ENCODE measurements around the gene TMEM140. TPM values are rescaled to one million over a fixed set of nuclear protein-coding genes. Genes with fewer than 3 reads are reported as not detected.
A peak's percentile ranks its signal among the peaks of the same experiment; 100 is the strongest.
"Not testable (repeated sequence)": the region's sequence is repeated elsewhere in the genome, so short reads cannot be mapped to it uniquely, and the experiment has no call there.

TMEM140 gene
- polyA plus RNA-seq = 10 to 100 TPM; 14.5 to 47.5 (median 17.6) TPM

- H3K27ac Mint-ChIP-seq = peak within 1 kb of the TSS; percentile 96 to 99 (median 98)
- peak; percentile 70 to 76 (median 75) for DNase-seq
Measured at GRCh38 chr7:135147899-135148721, at the start of gene TMEM140. TMEM140 (plus strand) TSS chr7:135148072; CDS start chr7:135164442, 16,370 bp downstream.

GRCh38 chr7:135098391-135098790 lies 49.5 kb upstream of the TMEM140 start:
- H3K36me3 Mint-ChIP-seq = peaks cover 0 to 18% (median 7%) of the 10 kb centered on the region in 3 donors
- no peaks in the 10 kb centered on the region for H3K27me3 Mint-ChIP-seq (ENCODE audit: low read depth in 3 of 3)
- DNase-seq = no peak

More at GRCh38 chr7:135147899-135148721, at the start of gene TMEM140:
- Mint-ChIP-seq H3K4me3 (peak within 1 kb of the TSS; percentile 86 to 99 (median 93)), H3K27me3 (ENCODE audit: low read depth in 3 of 3) (peaks cover 0 to 9% (median 1%) of the 10 kb centered on the region in 3 donors), H3K9me3 (peaks cover 0 to 4% (median 0%) of the 10 kb centered on the region in 6 donors), H3K36me3 (peaks cover 12 to 15% (median 12%) of the 10 kb centered on the region in 3 donors), H3K4me1 (peaks cover 70 to 76% of the 10 kb centered on the region in 2 donors)

DNA sequence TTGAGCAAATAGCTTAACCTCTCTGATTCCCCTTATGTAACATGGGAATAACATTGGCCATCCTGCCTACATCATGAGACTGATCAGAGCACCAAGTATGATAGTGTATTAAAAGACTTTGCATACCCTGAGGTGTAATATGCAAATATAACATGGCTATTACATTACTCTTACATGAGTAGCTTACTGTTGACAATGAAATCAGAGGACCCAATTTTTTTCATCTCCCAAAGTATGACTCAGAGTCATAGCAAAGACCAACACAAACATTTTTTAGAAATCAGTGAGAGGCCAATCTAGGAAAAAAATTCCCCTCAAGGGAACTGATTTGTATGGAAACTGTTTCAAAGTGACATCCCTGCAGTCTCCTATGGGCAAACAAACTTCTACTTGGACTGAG lies 47.0 kb upstream of the TMEM140 start:
- Mint-ChIP-seq H3K4me1 (no peaks in the 10 kb centered on the region), H3K36me3 (peaks cover 0 to 8% (median 0%) of the 10 kb centered on the region in 3 donors), H3K4me3 (no peak overlapping the region), H3K9me3 (peaks cover 0 to 11% (median under 1%) of the 10 kb centered on the region in 6 donors), H3K27ac (no peak overlapping the region), H3K27me3 (ENCODE audit: low read depth in 3 of 3) (no peaks in the 10 kb centered on the region)
- DNase-seq = no peak

More at GRCh38 chr7:135098391-135098790, 49.5 kb upstream of the TMEM140 start:
- Mint-ChIP-seq H3K4me1 (no peaks in the 10 kb centered on the region), H3K4me3 (no peak overlapping the region), H3K9me3 (no peaks in the 10 kb centered on the region), H3K27ac (no peak overlapping the region)

DNA sequence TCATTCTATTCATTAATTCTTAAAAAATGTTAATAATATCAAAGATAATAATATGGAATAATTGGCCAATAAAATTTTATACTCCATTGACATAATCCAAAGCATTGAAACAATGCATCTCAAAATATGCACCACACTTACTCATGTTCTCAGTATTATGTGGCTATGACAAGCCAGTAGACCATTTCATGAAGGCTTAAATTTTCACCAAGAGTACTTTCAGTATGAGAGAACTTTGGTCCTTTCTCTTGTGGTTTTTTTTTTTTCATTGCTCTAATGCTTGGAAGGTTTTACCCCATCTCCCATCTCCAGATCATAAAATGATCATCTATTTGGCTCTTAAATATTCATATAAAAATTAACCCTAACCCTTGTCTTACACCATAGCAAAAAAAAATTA lies 45.5 kb upstream of the TMEM140 start:
- Mint-ChIP-seq H3K4me3 (no peak overlapping the region), H3K4me1 (no peaks in the 10 kb centered on the region), H3K27me3 (ENCODE audit: low read depth in 3 of 3) (no peaks in the 10 kb centered on the region), H3K27ac (no peak overlapping the region), H3K9me3 (peaks cover 0 to 16% (median under 1%) of the 10 kb centered on the region in 6 donors), H3K36me3 (peaks cover 5 to 16% (median 9%) of the 10 kb centered on the region in 3 donors)
- DNase-seq = no peak

DNA sequence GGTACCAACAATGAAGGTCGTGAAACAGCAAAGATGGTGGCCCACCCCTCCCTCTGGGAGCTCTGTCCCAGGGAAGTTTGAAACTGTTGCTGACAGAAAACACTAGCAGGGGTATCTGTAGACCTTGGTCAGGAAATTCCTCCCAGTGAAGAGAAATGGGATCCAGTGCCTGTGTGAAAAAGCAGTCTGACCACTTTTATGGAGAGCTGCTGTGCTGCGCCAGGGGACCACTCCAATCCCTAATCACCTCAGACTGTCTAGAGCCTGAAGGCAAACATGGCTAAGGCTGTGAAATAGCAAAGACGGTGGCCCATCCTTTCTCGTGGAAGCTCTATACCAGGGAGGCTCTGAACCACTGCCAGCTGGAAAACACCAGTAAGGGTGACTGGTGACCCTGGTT lies 38.3 kb upstream of the TMEM140 start:
- no peak overlapping the region for H3K4me3 Mint-ChIP-seq
- no peaks in the 10 kb centered on the region for H3K4me1 Mint-ChIP-seq
- H3K27me3 Mint-ChIP-seq (ENCODE audit: low read depth in 3 of 3) = peaks cover 0 to 4% (median 2%) of the 10 kb centered on the region in 3 donors
- H3K27ac Mint-ChIP-seq = no peak overlapping the region
- DNase-seq = no peak
- peaks cover 16 to 30% (median 28%) of the 10 kb centered on the region in 3 donors for H3K36me3 Mint-ChIP-seq
- peaks cover 0 to 8% (median 1%) of the 10 kb centered on the region in 6 donors for H3K9me3 Mint-ChIP-seq

DNA sequence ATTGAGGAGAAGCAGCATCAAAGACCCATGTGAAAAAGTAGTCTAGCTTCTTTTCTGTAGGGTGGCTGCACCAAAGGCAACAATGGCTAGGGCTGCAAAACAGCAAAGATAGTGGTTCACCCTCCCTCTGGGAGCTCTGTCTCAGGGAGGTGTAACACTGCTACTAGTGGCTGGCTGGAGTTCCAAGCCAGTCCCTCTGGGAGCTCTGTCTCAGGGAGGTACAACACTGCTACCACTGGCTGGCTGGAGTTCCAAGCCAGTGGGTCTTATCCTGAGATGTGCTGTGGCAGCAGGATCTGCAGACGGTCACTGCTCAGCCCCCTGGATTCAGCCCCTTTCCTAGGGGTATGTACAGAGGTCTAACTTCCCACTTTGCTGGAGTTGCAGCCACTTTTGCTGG lies 37.9 kb upstream of the TMEM140 start:
- Mint-ChIP-seq H3K4me1 (no peaks in the 10 kb centered on the region), H3K27me3 (ENCODE audit: low read depth in 3 of 3) (peaks cover 0 to 5% (median 2%) of the 10 kb centered on the region in 3 donors)

GRCh38 chr7:135111379-135111778 lies 36.5 kb upstream of the TMEM140 start:
- no peak overlapping the region for H3K27ac Mint-ChIP-seq
- peaks cover 20 to 38% (median 32%) of the 10 kb centered on the region in 3 donors for H3K36me3 Mint-ChIP-seq
- no peak overlapping the region for H3K4me3 Mint-ChIP-seq
- no peaks in the 10 kb centered on the region for H3K4me1 Mint-ChIP-seq
- no peak for DNase-seq
- H3K9me3 Mint-ChIP-seq = peaks cover 0 to 4% (median 0%) of the 10 kb centered on the region in 6 donors
- H3K27me3 Mint-ChIP-seq (ENCODE audit: low read depth in 3 of 3) = peaks cover 0 to 5% (median 2%) of the 10 kb centered on the region in 3 donors

More for the DNA sequence above, 37.9 kb upstream of the TMEM140 start:
- Mint-ChIP-seq H3K27ac (no peak overlapping the region), H3K4me3 (no peak overlapping the region), H3K36me3 (peaks cover 20 to 32% (median 32%) of the 10 kb centered on the region in 3 donors), H3K9me3 (peaks cover 0 to 7% (median 0%) of the 10 kb centered on the region in 6 donors)
- no peak for DNase-seq

- Mint-ChIP-seq H3K36me3 (peaks cover 20 to 29% (median 24%) of the 10 kb centered on the region in 3 donors), H3K4me3 (no peak overlapping the region), H3K4me1 (no peaks in the 10 kb centered on the region), H3K27me3 (ENCODE audit: low read depth in 3 of 3) (peaks cover 0 to 3% (median 2%) of the 10 kb centered on the region in 3 donors), H3K9me3 (peaks cover 4 to 9% (median 5%) of the 10 kb centered on the region in 6 donors), H3K27ac (no peak overlapping the region)
- no peak for DNase-seq
Measured at GRCh38 chr7:135114622-135115021, 33.2 kb upstream of the TMEM140 start.

- Mint-ChIP-seq H3K27ac (no peak overlapping the region), H3K4me3 (no peak overlapping the region), H3K9me3 (peaks cover 9 to 18% (median 14%) of the 10 kb centered on the region in 6 donors), H3K27me3 (ENCODE audit: low read depth in 3 of 3) (peaks cover 0 to 3% (median 2%) of the 10 kb centered on the region in 3 donors), H3K4me1 (no peaks in the 10 kb centered on the region), H3K36me3 (peaks cover 30 to 39% (median 37%) of the 10 kb centered on the region in 3 donors)
- DNase-seq = no peak
Measured at GRCh38 chr7:135117096-135117495, 30.8 kb upstream of the TMEM140 start.

DNA sequence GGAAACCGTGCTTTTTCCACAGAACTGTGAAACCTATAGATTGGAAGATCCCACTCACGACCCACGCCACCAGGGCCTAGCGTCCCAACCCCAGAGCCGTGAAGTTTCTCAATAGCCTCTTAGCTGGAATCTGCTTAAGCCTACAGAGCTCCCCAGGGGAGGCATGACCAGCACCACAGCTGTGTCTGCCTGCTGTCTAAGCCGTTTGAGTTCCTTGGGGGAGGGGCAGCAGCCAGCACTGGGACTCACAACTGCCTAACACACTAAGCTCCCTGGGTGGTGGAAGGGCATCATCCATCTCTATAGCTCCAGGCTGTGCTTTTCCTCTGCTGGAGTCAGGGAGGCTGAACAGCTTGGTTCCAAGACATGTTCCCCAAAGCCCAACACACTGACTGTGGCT lies 26.0 kb upstream of the TMEM140 start:
- DNase-seq = no peak
- Mint-ChIP-seq H3K36me3 (peaks cover 23 to 32% (median 25%) of the 10 kb centered on the region in 3 donors), H3K9me3 (peaks cover 9 to 18% (median 14%) of the 10 kb centered on the region in 6 donors), H3K4me3 (no peak overlapping the region), H3K27me3 (ENCODE audit: low read depth in 3 of 3) (peaks cover 0 to 6% (median 0%) of the 10 kb centered on the region in 3 donors), H3K27ac (no peak overlapping the region), H3K4me1 (no peaks in the 10 kb centered on the region)

- DNase-seq; H3K4me3 Mint-ChIP-seq; H3K4me1 Mint-ChIP-seq; H3K27me3 Mint-ChIP-seq (ENCODE audit: low read depth in 3 of 3): not testable (repeated sequence)
- Mint-ChIP-seq H3K36me3 (peaks cover 13% of the 10 kb centered on the region in 3 donors), H3K27ac (peak overlapping the region in 1 of 6 donors; percentile 17), H3K9me3 (peaks cover 4 to 11% (median 8%) of the 10 kb centered on the region in 6 donors)
Measured at GRCh38 chr7:135124631-135125030, 23.2 kb upstream of the TMEM140 start.

GRCh38 chr7:135128931-135129330 lies 18.9 kb upstream of the TMEM140 start:
- DNase-seq = no peak
- H3K27ac Mint-ChIP-seq = no peak overlapping the region
- H3K27me3 Mint-ChIP-seq (ENCODE audit: low read depth in 3 of 3) = peaks cover 0 to 4% (median 0%) of the 10 kb centered on the region in 3 donors
- no peak overlapping the region for H3K4me3 Mint-ChIP-seq
- peaks cover 1 to 17% (median 7%) of the 10 kb centered on the region in 6 donors for H3K9me3 Mint-ChIP-seq
- peaks cover 7 to 20% (median 9%) of the 10 kb centered on the region in 3 donors for H3K36me3 Mint-ChIP-seq
- no peaks in the 10 kb centered on the region for H3K4me1 Mint-ChIP-seq

DNA sequence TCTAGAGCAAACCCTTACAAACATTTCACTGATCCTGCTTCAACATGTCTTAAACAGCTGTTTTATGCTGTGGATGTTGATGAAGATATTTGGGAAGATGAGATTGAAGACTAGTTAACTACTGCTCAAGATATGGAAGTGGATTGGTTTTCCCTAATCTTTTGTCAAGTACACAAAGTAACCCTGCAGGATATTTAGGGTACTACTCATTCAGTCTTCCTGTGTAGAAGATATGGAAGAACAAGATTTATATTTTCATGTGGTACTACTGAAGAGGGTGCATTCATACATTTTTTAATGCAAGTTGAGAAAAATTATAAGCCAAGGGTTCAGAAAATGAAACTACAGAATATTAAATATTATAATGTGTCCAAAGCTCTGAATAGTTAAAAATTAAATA lies 18.3 kb upstream of the TMEM140 start:
- no peak for DNase-seq
- Mint-ChIP-seq H3K4me3 (no peak overlapping the region), H3K27ac (no peak overlapping the region), H3K4me1 (no peaks in the 10 kb centered on the region), H3K27me3 (ENCODE audit: low read depth in 3 of 3) (peaks cover 0 to 4% (median 0%) of the 10 kb centered on the region in 3 donors), H3K9me3 (peaks cover 1 to 17% (median 7%) of the 10 kb centered on the region in 6 donors), H3K36me3 (peaks cover 7 to 20% (median 9%) of the 10 kb centered on the region in 3 donors)
